ENCODE measurements around the gene UROC1.

The UROC1 gene

DNA sequence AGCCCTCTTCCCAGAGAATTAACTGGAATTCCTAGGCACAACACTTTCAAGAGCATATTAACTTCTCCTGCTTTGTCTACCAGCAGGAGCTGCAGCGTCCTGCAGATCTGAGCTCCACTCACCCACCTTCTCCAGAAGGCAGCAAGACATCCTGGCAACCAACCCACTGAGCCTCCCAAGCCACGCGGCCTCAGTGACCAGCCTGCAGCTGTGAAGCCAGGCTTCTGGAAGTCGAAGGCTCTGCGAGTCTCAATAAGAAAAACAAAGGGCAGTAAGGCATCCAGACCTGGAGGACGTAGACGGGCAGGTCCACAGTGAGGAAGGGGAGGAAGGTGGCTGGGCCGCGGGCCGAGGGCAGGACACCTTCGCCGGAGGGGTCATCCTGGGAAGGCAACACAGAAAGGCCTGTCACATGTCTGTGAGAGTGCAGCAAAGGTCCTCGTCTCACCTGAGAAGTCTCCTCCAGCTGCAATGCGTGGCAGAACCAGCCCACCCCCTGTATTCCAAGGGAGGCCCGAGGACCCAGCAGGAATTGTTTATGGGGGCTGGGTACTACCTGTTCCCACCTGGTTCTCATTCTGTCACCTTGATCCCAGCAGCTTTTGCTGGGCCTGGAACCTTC is 78.1 kb downstream of the UROC1 start:
- DNase-seq = no peak

DNA sequence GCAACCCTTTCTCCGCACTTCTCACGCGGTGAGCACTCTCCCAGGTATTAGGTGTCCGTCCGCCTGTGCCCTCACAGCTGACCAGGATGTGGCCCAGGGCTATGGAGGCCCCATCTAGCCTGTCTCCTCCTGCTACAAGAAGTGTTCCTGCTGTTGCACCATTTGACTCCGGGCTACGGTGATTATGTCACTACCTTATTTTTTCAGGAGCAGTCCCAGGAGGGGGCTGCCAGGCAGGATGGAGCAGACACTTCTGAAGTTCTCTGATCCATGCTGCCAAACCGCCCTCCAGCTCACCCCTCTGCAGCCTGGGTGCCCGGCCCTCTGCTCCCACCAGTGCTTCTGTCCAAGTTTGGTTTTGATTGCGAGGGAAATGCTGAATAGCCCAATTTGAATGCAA is 78.8 kb downstream of the UROC1 start:
- DNase-seq = no peak

DNA sequence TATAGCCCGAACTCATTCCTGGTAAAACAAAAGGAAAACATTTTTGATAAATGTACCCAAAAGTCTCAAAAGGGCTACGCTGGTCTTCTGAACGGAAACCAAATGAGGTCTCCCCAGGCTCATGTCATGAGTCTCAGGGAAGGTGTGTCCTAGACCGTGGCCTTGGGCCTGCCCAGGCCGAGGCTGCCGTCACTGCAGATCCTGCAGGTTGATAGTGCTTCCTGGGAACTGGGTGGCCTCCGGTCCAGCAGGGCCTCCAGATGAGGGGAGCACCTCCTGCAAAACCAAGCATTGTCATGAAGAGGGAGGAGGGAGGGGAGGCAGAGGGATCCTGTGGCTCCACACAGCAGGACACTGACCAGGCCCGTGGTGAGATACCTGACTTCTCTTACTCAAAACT is 79.4 kb downstream of the UROC1 start:
- no peak for DNase-seq

DNA sequence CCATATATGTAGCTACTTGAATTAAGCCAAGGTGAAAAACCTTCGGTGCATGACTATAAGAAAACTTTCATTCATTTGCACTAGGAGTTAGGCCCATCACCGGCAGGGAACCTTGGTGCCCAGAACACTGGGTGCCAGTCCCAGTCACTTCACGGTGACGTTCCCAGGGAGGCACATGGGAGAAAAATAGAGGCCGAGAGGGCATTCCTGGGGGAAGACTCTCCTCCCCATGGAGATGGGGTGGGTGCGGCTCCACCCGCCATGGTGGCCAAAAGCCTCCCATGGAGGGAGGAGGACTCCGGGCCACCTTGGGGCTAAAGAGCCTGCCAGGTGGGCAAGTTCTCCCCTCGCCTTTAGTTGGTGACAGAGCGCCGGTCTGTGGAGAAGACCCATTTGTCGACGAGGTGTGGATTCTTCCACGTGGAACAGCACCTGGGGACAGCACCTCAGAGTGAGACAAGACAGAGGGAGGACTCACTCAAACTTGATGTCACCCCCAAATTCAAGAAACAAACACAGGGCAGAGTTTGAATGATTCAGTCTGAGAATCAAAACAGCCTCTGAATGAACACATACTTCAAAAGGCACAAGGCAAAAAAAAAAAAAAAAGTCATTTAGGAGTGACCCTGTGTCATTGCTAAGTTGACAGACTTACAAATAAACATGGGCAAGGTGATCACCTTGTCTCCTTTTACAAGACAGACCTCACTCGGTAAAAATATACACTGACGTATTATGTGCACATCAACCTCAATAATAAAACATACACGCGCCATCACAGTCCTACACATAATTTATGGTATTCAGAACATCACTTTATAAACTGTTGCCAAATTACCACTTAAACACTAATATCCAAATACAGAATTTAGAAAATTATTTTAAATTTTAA is 80.5 kb downstream of the UROC1 start:
- DNase-seq = no peak

DNA sequence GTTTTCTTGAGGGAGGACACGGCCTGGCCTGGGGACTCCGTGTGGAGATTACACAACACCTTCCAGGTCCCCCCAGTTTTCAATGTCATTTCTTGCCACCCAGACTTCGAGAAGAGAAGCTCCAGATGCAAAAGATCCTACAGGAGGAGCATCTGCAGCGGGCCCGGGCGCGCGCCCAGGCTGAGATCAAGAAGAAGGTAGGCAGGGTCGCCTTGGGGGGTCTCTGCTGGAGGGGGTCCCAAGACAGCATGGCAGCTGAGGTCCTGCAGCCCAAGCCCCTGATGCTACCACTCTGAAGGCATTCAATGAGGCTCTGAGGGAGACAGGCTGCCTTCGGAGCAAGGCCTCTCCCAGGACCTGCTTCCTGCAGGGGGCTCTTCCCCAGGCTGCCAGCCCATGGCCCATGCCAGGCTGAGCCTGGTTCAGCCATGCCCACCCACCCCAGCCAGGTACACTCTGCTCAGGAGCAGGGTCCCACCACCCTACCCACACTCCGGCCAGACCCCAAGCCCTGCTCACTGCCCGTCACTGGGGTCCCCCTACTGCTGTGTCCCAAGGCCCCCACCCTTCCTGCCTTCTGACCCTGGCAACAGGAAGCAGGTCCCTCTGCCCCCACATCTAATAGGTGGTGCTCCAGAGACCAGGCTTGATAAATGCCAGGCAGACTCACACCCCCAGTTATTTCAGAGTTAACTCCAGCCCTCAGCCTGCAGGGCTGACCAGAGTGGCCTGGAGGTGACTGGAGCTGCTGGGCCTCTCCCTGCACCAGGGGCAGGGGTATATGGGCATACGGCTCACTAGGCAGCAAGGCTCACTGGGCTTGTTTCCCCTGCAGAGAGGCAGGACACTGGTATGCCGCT is 81.9 kb downstream of the UROC1 start:
- no peak for DNase-seq

DNA sequence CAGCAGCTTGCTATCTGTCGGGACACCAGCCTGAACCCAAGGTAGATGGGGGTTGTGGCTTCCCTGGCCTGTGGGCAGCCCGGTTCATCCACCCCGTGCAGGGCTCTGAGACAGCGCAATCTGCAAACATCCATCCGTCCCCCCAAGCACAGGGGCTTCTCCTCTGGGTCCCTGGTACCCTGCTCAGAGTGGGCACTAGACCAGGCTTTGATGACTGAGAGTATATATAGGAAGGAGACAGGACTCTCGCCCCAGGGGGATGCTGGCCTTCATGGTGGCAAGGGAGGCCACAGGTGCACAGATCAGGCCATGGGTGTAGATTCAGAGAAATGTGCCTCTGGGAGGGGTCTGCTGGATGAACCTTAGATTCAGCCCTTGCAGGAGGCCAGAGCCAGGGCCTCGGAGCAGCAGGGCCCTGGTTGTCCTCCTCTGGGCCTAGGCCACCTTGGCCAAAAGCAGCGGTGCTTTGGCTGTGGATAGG is 82.6 kb downstream of the UROC1 start:
- no peak for DNase-seq

DNA sequence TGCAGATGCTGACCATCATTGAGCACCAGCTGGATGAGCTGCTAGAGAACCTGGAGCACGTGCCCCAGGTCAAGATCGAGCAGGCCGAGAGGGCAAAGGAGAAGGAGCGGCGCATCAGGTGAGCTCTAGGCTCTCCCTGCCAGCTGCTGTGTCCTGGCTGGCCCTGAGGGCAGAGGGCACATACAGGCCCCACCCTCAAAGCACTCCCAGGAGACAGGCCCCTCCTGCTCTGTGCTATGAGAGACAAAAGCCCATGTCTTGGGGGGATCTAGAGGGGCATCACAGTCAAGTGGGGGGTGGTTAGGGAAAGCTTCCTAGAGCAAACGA is 83.3 kb downstream of the UROC1 start:
- DNase-seq = no peak

DNA sequence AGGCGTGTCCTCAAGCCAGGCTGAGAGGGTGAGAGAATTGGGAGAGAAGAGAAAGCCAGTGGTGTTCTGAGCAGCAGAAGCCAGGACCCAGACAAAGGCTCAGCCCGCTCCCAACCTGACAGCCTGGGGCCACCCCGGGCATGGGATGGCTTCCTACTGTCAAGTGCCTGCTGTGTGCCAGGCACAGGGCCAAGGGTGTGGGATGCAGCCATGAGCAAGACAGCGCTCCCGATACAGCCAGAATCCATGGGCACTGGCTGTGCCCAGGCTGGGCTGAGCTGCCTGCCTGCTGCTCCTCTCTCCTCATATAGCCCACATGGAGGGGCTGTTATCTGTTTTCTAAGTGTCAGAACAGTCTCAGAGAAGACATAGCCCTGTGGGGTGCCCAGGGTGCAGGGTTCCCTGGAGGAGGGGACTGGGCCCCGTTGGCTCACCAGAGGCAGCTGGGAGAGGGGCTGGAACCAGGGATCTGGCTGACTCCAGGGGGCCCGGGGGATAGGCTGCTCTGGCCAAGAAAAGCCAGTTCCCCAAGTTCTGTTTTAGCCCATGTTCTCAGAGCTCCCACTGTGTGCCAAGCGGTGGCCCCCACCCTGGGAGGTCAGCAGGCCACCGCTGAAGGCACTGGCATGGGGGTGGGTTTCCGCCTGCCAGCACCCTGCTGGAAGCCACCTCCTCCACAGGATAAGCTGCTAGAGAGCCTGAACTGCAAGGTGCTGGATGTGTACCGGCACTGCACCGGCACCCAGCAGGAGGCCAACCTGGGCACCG is 83.9 kb downstream of the UROC1 start:
- DNase-seq = no peak

DNA sequence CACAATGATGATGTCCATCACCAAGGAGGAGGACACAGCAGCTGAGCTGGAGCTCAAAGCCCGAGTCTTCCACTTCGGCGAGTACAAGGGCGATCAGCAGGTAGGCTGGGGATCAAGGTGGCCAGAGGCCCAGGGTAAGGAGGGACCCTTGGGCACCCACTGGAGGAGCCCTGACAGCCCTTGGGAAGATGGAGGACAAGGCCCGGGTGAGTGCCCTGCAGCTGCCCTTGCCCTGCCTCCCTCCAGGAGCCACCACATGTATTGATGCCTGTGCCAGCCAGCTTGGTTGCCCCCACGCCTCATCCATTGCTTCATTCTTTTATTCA is 84.5 kb downstream of the UROC1 start:
- no peak for DNase-seq

DNA sequence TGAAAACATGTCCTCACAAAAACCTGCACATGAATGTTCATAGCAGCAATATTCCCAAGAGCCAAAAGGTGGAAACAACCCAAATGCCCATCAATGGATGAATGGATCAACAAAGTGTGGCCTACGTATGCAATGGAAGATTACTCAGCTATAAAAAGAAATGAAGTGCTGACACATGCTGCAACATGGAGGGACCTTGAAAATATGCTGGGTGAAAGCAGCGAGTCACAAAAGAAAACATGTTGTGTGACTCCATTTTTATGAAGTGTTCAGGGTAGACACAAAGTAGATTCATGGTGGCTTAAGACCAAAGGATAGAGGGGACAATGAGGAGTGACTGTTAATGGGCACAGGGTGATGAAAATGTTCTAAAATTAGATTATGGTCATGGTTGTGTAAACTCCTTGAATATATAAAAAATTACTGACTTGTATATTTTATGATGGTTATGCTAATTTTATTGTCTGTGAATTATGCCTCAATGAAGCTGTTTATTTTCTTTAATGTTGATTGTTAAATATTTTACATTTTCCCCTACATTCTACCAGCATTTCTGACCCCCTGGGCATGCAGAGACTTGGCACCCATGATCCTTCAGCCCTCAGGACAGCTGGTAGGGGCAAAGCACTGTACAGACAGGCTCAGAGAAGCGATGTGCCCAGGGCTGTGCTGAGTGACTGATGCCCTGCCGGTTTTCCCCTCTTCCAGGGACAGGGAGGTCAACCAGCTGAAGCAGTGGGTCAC is 85.0 kb downstream of the UROC1 start:
- DNase-seq = no peak
